ENCODE data around the gene BPIFB3. TPM values are rescaled to one million over a fixed set of nuclear protein-coding genes. Genes with fewer than 3 reads are reported as not detected.

Gene BPIFB3
- total RNA-seq, 1 donor: not detected

GRCh38 chr20:33081411-33082154, 27.9 kb downstream of the BPIFB3 start:
- no peak for DNase-seq (ENCODE audit: low read depth)
- no peak overlapping the region for H3K4me3 ChIP-seq (ENCODE audit: low read depth, low read length)
- no peak for TF ChIP-seq CTCF (IDR thresholded peaks at IDR 0.05; ENCODE audit: insufficient read depth, low read depth, low read length)

- no peak for TF ChIP-seq CTCF (IDR thresholded peaks at IDR 0.05; ENCODE audit: insufficient read depth, low read depth, low read length)
- no peak for DNase-seq (ENCODE audit: low read depth)
Measured at GRCh38 chr20:33082546-33082945, 28.8 kb downstream of the BPIFB3 start.

GRCh38 chr20:33083544-33084340, 30.0 kb downstream of the BPIFB3 start:
- no peak overlapping the region for H3K4me3 ChIP-seq (ENCODE audit: low read depth, low read length)
- TF ChIP-seq CTCF (IDR thresholded peaks at IDR 0.05; ENCODE audit: insufficient read depth, low read depth, low read length): no peak
- no peak for DNase-seq (ENCODE audit: low read depth)

More at GRCh38 chr20:33082546-33082945, 28.8 kb downstream of the BPIFB3 start:
- no peak overlapping the region for H3K4me3 ChIP-seq (ENCODE audit: low read depth, low read length)

- DNase-seq (ENCODE audit: low read depth): no peak
- no peak for TF ChIP-seq CTCF (IDR thresholded peaks at IDR 0.05; ENCODE audit: insufficient read depth, low read depth, low read length)
- no peak overlapping the region for H3K4me3 ChIP-seq (ENCODE audit: low read depth, low read length)
Measured at GRCh38 chr20:33084722-33085121, 31.0 kb downstream of the BPIFB3 start.

GRCh38 chr20:33086052-33086722, 32.5 kb downstream of the BPIFB3 start:
- no peak for DNase-seq (ENCODE audit: low read depth)
- H3K4me3 ChIP-seq (ENCODE audit: low read depth, low read length): no peak overlapping the region
- TF ChIP-seq CTCF (IDR thresholded peaks at IDR 0.05; ENCODE audit: insufficient read depth, low read depth, low read length): no peak

GRCh38 chr20:33091147-33091546, 37.4 kb downstream of the BPIFB3 start:
- H3K4me3 ChIP-seq (ENCODE audit: low read depth, low read length): no peak overlapping the region
- TF ChIP-seq CTCF (IDR thresholded peaks at IDR 0.05; ENCODE audit: insufficient read depth, low read depth, low read length): no peak
- DNase-seq (ENCODE audit: low read depth): no peak

Measured in fibroblast of villous mesenchyme (primary cell).